WERI-Rb-1 (cell line): Measurements from ENCODE around the gene NCAN.

Experiments used
- DNase-seq: peaks from one replicate; pipeline ENCODE4 v3.0.0-alpha.2; 2020
- H3K27ac ChIP-seq: fragments of 250-450 bp; sonication (Bioruptor Pico); 2 replicates; pipeline ENCODE4 v1.5.1; 2020; ENCODE audit warnings: mild to moderate bottlenecking, moderate library complexity
- H3K27me3 ChIP-seq: fragments of 250-450 bp; sonication (Bioruptor Pico); 2 replicates; pipeline ENCODE4 v1.5.1; 2021; ENCODE audit warnings: mild to moderate bottlenecking, low read depth, moderate library complexity; ENCODE audit not compliant: insufficient read depth, severe bottlenecking
- H3K36me3 ChIP-seq: fragments of 250-450 bp; sonication (Bioruptor Pico); 2 replicates; pipeline ENCODE4 v1.5.1; 2020; ENCODE audit warnings: mild to moderate bottlenecking, moderate library complexity
- H3K4me3 ChIP-seq: 2 replicates; pipeline ENCODE4 v1.5.1; 2011; ENCODE audit warnings: low read depth, mild to moderate bottlenecking, control low read depth, low read length
- H3K9me3 ChIP-seq: fragments of 250-450 bp; sonication (Bioruptor Pico); 2 replicates; pipeline ENCODE4 v1.5.1; 2021; ENCODE audit warnings: mild to moderate bottlenecking, moderate library complexity; ENCODE audit not compliant: severe bottlenecking
- TF ChIP-seq, protein P1 (sequence below): IDR thresholded peaks from 2 replicates; pipeline ENCODE4 v1.5.1; 2011; ENCODE audit warnings: low read depth, mild to moderate bottlenecking, control low read depth, inconsistent platforms, low read length

Gene NCAN

DNA sequence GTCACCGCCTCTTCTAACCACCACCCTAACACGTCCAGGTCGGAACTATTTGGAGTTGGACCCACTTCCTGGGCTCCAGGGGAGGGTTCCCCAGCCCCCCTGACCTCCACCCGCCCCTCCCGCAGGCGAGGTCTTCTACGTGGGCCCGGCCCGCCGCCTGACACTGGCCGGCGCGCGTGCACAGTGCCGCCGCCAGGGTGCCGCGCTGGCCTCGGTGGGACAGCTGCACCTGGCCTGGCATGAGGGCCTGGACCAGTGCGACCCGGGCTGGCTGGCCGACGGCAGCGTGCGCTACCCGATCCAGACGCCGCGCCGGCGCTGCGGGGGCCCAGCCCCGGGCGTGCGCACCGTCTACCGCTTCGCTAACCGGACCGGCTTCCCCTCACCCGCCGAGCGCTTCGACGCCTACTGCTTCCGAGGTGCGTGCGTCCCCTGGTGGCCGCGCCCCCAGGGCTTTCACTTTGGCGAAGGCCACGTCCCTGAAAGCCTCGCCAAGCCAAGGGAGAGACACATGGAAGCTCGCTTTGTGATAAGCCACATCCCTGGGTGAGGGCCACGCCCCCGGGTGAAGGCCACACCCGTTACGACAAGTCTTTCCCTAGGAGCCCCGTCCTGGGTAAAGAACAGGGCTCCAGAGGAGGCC, 13.2 kb downstream of the NCAN start:
- DNase-seq: peak; percentile 95
- peaks cover 3% of the 10 kb centered on the region for H3K9me3 ChIP-seq
- no peaks in the 10 kb centered on the region for H3K36me3 ChIP-seq
- TF ChIP-seq, protein P1, sequence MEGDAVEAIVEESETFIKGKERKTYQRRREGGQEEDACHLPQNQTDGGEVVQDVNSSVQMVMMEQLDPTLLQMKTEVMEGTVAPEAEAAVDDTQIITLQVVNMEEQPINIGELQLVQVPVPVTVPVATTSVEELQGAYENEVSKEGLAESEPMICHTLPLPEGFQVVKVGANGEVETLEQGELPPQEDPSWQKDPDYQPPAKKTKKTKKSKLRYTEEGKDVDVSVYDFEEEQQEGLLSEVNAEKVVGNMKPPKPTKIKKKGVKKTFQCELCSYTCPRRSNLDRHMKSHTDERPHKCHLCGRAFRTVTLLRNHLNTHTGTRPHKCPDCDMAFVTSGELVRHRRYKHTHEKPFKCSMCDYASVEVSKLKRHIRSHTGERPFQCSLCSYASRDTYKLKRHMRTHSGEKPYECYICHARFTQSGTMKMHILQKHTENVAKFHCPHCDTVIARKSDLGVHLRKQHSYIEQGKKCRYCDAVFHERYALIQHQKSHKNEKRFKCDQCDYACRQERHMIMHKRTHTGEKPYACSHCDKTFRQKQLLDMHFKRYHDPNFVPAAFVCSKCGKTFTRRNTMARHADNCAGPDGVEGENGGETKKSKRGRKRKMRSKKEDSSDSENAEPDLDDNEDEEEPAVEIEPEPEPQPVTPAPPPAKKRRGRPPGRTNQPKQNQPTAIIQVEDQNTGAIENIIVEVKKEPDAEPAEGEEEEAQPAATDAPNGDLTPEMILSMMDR: peak; percentile 94
- H3K4me3 ChIP-seq: peak overlapping the region; percentile 28
- H3K27ac ChIP-seq: peak overlapping the region; percentile 79
- no peaks in the 10 kb centered on the region for H3K27me3 ChIP-seq

DNA sequence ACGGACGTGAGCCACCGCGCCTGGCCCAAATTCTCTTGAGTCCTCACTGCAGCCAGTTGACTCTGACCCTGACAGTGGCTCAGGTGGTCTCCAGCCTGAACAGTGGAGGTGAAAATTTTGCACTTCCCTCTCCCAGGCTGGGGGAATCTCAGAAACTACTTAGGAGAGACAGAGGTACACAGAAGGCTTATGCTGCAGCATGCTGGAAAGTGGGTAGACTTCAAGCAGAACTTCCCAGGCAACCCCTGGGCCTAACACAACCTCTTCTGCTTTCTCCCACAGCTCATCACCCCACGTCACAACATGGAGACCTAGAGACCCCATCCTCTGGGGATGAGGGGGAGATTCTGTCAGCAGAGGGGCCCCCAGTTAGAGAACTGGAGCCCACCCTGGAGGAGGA, 14.4 kb downstream of the NCAN start:
- Histone ChIP-seq H3K4me3 (no peak overlapping the region), H3K27ac (no peak overlapping the region), H3K36me3 (no peaks in the 10 kb centered on the region), H3K9me3 (peaks cover 3% of the 10 kb centered on the region), H3K27me3 (no peaks in the 10 kb centered on the region)
- DNase-seq: no peak
- TF ChIP-seq, protein P1: no peak

DNA sequence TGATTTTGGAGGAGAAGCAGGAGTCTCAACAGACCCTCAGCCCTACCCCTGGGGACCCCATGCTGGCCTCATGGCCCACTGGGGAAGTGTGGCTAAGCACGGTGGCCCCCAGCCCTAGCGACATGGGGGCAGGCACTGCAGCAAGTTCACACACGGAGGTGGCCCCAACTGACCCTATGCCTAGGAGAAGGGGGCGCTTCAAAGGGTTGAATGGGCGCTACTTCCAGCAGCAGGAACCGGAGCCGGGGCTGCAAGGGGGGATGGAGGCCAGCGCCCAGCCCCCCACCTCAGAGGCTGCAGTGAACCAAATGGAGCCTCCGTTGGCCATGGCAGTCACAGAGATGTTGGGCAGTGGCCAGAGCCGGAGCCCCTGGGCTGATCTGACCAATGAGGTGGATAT, 14.9 kb downstream of the NCAN start:
- DNase-seq: no peak
- Histone ChIP-seq H3K9me3 (peaks cover 3% of the 10 kb centered on the region), H3K27ac (no peak overlapping the region), H3K36me3 (no peaks in the 10 kb centered on the region), H3K27me3 (no peaks in the 10 kb centered on the region), H3K4me3 (no peak overlapping the region)
- TF ChIP-seq, protein P1: no peak

DNA sequence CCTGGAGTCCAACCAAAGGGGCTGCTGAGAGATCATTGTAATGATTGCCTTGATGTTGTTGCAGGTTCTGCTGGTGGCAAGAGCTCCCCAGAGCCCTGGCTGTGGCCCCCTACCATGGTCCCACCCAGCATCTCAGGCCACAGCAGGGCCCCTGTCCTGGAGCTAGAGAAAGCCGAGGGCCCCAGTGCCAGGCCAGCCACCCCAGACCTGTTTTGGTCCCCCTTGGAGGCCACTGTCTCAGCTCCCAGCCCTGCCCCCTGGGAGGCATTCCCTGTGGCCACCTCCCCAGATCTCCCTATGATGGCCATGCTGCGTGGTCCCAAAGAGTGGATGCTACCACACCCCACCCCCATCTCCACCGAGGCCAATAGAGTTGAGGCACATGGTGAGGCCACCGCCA, 15.5 kb downstream of the NCAN start:
- Histone ChIP-seq H3K36me3 (no peaks in the 10 kb centered on the region), H3K9me3 (peaks cover 3% of the 10 kb centered on the region), H3K27ac (no peak overlapping the region), H3K27me3 (no peaks in the 10 kb centered on the region), H3K4me3 (no peak overlapping the region)
- no peak for DNase-seq
- TF ChIP-seq, protein P1: no peak

DNA sequence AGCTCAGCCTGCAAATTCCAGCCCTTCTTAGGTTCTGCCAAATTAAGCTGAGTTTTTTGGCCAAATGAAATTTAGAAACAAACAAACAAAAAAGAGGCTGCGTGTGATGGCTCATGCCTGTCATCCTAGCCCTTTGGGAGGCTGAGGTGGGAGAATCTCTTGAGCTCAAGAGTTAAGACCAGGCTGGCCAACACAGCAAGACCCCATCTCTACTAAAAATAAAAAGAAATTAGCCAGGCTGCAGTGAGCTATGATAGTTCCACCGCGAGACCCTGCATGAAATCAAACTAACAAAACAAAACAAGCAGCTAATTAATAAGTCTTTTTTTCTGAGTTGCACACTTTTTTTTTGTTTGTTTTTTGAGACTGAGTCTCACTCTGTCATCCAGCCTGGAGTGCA, 17.9 kb downstream of the NCAN start:
- Histone ChIP-seq H3K36me3 (peaks cover 8% of the 10 kb centered on the region; the same call in 1 of the 2 replicates), H3K27ac (no peak overlapping the region; the same call in 1 of the 2 replicates), H3K9me3 (peaks cover 13% of the 10 kb centered on the region), H3K27me3 (no peaks in the 10 kb centered on the region), H3K4me3 (no peak overlapping the region)
- DNase-seq: no peak
- TF ChIP-seq, protein P1: no peak

DNA sequence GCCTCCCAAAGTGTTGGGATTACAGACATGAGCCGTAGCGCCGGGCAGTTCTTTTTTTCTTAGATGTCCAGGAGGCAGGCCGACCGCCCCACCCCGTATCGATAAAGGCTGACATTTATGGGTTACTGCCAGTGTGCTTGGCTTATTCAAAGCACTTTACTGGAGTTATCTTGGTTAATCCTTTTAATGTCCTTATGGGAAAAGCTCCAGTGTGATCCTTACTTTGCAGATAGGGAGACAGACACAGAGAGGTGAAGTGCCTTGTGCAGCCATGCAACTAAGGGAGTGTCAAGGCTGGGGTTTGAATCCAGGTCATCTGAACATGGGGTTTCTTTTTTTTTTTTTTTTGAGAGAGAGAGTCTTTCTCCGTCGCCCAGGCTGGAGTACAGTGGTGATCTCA, 19.2 kb downstream of the NCAN start:
- H3K27me3 ChIP-seq: no peaks in the 10 kb centered on the region
- TF ChIP-seq, protein P1: no peak
- H3K4me3 ChIP-seq: no peak overlapping the region
- H3K27ac ChIP-seq: peak overlapping the region; percentile 75
- DNase-seq: peak; percentile 86
- peaks cover 9% of the 10 kb centered on the region for H3K36me3 ChIP-seq
- H3K9me3 ChIP-seq: peaks cover 26% of the 10 kb centered on the region
